ENCODE measurements around the gene TMPRSS11D.

The TMPRSS11D gene

GRCh38 chr4:67883902-67884301 is at the start of gene TMPRSS11D:
TMPRSS11D (minus strand) TSS chr4:67884002; CDS start chr4:67883933, 69 bp downstream.
- in situ Hi-C loops (cut with MboI; ENCODE audit: low sequenced_read_pairs) = no loop called here

GRCh38 chr4:67933038-67933437 is 49.2 kb upstream of the TMPRSS11D start:
- in situ Hi-C loops (cut with MboI; ENCODE audit: low sequenced_read_pairs) = no loop called here

- in situ Hi-C loops (cut with MboI; ENCODE audit: low sequenced_read_pairs) = no loop called here
These were observed 47.5 kb upstream of the TMPRSS11D start for GRCh38 chr4:67931256-67931655.

GRCh38 chr4:67929426-67929825 is 45.6 kb upstream of the TMPRSS11D start:
- in situ Hi-C loops (cut with MboI; ENCODE audit: low sequenced_read_pairs) = no loop called here

GRCh38 chr4:67928546-67928945 is 44.7 kb upstream of the TMPRSS11D start:
- in situ Hi-C loops (cut with MboI; ENCODE audit: low sequenced_read_pairs) = no loop called here

- in situ Hi-C loops (cut with MboI; ENCODE audit: low sequenced_read_pairs) = no loop called here
These were observed 43.4 kb upstream of the TMPRSS11D start for GRCh38 chr4:67927251-67927650.

GRCh38 chr4:67926485-67926884 is 42.7 kb upstream of the TMPRSS11D start:
- in situ Hi-C loops (cut with MboI; ENCODE audit: low sequenced_read_pairs) = no loop called here

GRCh38 chr4:67922697-67923096 is 38.9 kb upstream of the TMPRSS11D start:
- in situ Hi-C loops (cut with MboI; ENCODE audit: low sequenced_read_pairs) = loop anchor here (25.0 kb wide), 1 partner anchor 385 kb away; the partner anchor contains the start of gene CENPC

GRCh38 chr4:67918428-67918827 is 34.6 kb upstream of the TMPRSS11D start:
- in situ Hi-C loops (cut with MboI; ENCODE audit: low sequenced_read_pairs) = loop anchor here (25.0 kb wide), 1 partner anchor 381 kb away; the partner anchor contains the start of gene CENPC

- in situ Hi-C loops (cut with MboI; ENCODE audit: low sequenced_read_pairs) = loop anchor here (25.0 kb wide), 1 partner anchor 378 kb away; the partner anchor contains the start of gene CENPC
These were observed 31.7 kb upstream of the TMPRSS11D start for GRCh38 chr4:67915400-67915966.

GRCh38 chr4:67912080-67912479 is 28.3 kb upstream of the TMPRSS11D start:
- in situ Hi-C loops (cut with MboI; ENCODE audit: low sequenced_read_pairs) = loop anchor here (25.0 kb wide), 1 partner anchor 375 kb away; the partner anchor contains the start of gene CENPC

GRCh38 chr4:67911638-67912037 is 27.8 kb upstream of the TMPRSS11D start:
- in situ Hi-C loops (cut with MboI; ENCODE audit: low sequenced_read_pairs) = loop anchor here (25.0 kb wide), 1 partner anchor 374 kb away; the partner anchor contains the start of gene CENPC

- in situ Hi-C loops (cut with MboI; ENCODE audit: low sequenced_read_pairs) = loop anchor here (25.0 kb wide), 1 partner anchor 374 kb away; the partner anchor contains the start of gene CENPC
These were observed 27.3 kb upstream of the TMPRSS11D start for GRCh38 chr4:67911141-67911540.

- in situ Hi-C loops (cut with MboI; ENCODE audit: low sequenced_read_pairs) = loop anchor here (25.0 kb wide), 1 partner anchor 373 kb away; the partner anchor contains the start of gene CENPC
These were observed 26.7 kb upstream of the TMPRSS11D start for GRCh38 chr4:67910585-67910905.

GRCh38 chr4:67909905-67910584 is 26.2 kb upstream of the TMPRSS11D start:
- in situ Hi-C loops (cut with MboI; ENCODE audit: low sequenced_read_pairs) = loop anchor here (25.0 kb wide), 1 partner anchor 373 kb away; the partner anchor contains the start of gene CENPC

- in situ Hi-C loops (cut with MboI; ENCODE audit: low sequenced_read_pairs) = loop anchor here (25.0 kb wide), 1 partner anchor 370 kb away; the partner anchor contains the start of gene CENPC
These were observed 23.8 kb upstream of the TMPRSS11D start for GRCh38 chr4:67907650-67908049.

- in situ Hi-C loops (cut with MboI; ENCODE audit: low sequenced_read_pairs) = no loop called here
These were observed 15.3 kb upstream of the TMPRSS11D start for GRCh38 chr4:67899096-67899495.

GRCh38 chr4:67897686-67898085 is 13.9 kb upstream of the TMPRSS11D start:
- in situ Hi-C loops (cut with MboI; ENCODE audit: low sequenced_read_pairs) = no loop called here

GRCh38 chr4:67896421-67897065 is 12.7 kb upstream of the TMPRSS11D start:
- in situ Hi-C loops (cut with MboI; ENCODE audit: low sequenced_read_pairs) = no loop called here

GRCh38 chr4:67894659-67895058 is 10.9 kb upstream of the TMPRSS11D start:
- in situ Hi-C loops (cut with MboI; ENCODE audit: low sequenced_read_pairs) = no loop called here

GRCh38 chr4:67892905-67893304 is 9.1 kb upstream of the TMPRSS11D start:
- in situ Hi-C loops (cut with MboI; ENCODE audit: low sequenced_read_pairs) = no loop called here

GRCh38 chr4:67892253-67892652 is 8.5 kb upstream of the TMPRSS11D start:
- in situ Hi-C loops (cut with MboI; ENCODE audit: low sequenced_read_pairs) = no loop called here

Data from HL-60/S4 treated with retinoic acid at 250 ng/mL for 4 days and 3 days (cell line).